K562 (cell line): ENCODE data around the gene SLC8A2. TPM values are rescaled to one million over a fixed set of nuclear protein-coding genes. Genes with fewer than 3 reads are reported as not detected.

ENCODE experiments used
- BRCA1 ChIP-seq, 2 experiments: fragments of 450-650 bp in 1 of 2; sonication (generic) in 1 of 2; formaldehyde crosslinking in 1 of 2; IDR thresholded peaks; 2 replicates each; pipeline versions ENCODE4 v1.5.0 to v1.6.1; 2017 to 2020; ENCODE audit warnings: mild to moderate bottlenecking in 1 of 2, missing genetic modification reagents in 1 of 2
- FOS ChIP-seq: IDR thresholded peaks from 3 replicates; pipeline ENCODE4 v1.6.1; 2011; ENCODE audit not compliant: insufficient read length; ENCODE audit errors: extremely low read depth
- FOXK1 ChIP-seq: sonication (generic); formaldehyde crosslinking; IDR thresholded peaks from 2 replicates; pipeline ENCODE4 v1.8.0; 2022; ENCODE audit warnings: missing genetic modification reagents, mild to moderate bottlenecking, borderline replicate concordance
- GABPA ChIP-seq: fragments of 200-800 bp; sonication (Bioruptor generic); conservative IDR thresholded peaks from 2 replicates; pipeline ENCODE4 v1.6.1; 2016; ENCODE audit warnings: low read depth, missing genetic modification characterization, missing compliant biosample characterization
- GATAD2B ChIP-seq: fragments of 450-650 bp; IDR thresholded peaks from 2 replicates; pipeline ENCODE4 v1.6.1; 2017; ENCODE audit warnings: mild to moderate bottlenecking, borderline replicate concordance
- TOE1 ChIP-seq, 2 experiments: fragments of 450-650 bp in 1 of 2; sonication (generic) in 1 of 2; formaldehyde crosslinking in 1 of 2; IDR thresholded peaks; 2 replicates each; pipeline versions ENCODE4 v1.7.1 to v1.8.0; 2016 to 2022; ENCODE audit warnings: borderline replicate concordance in 2 of 2, mild to moderate bottlenecking in 2 of 2, antibody characterized with exemption in 1 of 2, inconsistent platforms in 1 of 2, low read depth in 1 of 2, missing genetic modification reagents in 1 of 2, moderate library complexity in 1 of 2
- ZNF23 ChIP-seq: fragments of 250-450 bp; sonication (Bioruptor Pico); IDR thresholded peaks from 2 replicates; pipeline ENCODE4 v1.4.0; 2020; ENCODE audit warnings: mild to moderate bottlenecking
- polyA plus RNA-seq, 8 experiments: library from polyadenylated mRNA; depleted of rRNA in 4 of 8; stranded (reverse) in 5 of 8; unstranded in 3 of 8; fragments of >200 nt; fragmentation: Nextera tagmentation in 2 of 8; fragmentation: Illumina TruSeq in 1 of 8; extraction: Ambion mirVana in 2 of 8; extraction: Trizol in 1 of 8; gene quantifications; 2 replicates each; pipeline versions ENCODE4 v1.2.1 to v1.2.3, GENCODE V29; 2011 to 2014; ENCODE audit warnings: inconsistent platforms in 1 of 8, missing spikeins in 1 of 8
- total RNA-seq, 7 experiments: library from RNA; depleted of rRNA in 6 of 7; stranded (reverse); fragments of >200 nt in 6 of 7; fragmentation: Illumina TruSeq in 2 of 7; extraction: Trizol in 2 of 7; gene quantifications; 2 replicates each; pipeline versions ENCODE4 v1.2.1 to v1.2.3, GENCODE V29; 2011 to 2021; ENCODE audit warnings: low replicate concordance in 1 of 7
- TF ChIP-seq, protein P1 (sequence below), 2 experiments: fragments of 450-650 bp in 1 of 2; sonication (generic) in 1 of 2; formaldehyde crosslinking in 1 of 2; IDR thresholded peaks; 2 replicates each; pipeline versions ENCODE4 v1.7.1 to v1.9.0; 2016 to 2022; ENCODE audit warnings: inconsistent platforms in 1 of 2, mild to moderate bottlenecking in 1 of 2, missing genetic modification reagents in 1 of 2
- TF ChIP-seq, protein P2 (sequence below): sonication (generic); formaldehyde crosslinking; IDR thresholded peaks from 2 replicates; pipeline ENCODE4 v1.8.1; 2023; ENCODE audit warnings: mild to moderate bottlenecking, missing genetic modification reagents
- TF ChIP-seq, protein P3 (sequence below): sonication (generic); formaldehyde crosslinking; IDR thresholded peaks from 2 replicates; pipeline ENCODE4 v1.8.0; 2022; ENCODE audit warnings: missing genetic modification reagents, mild to moderate bottlenecking, borderline replicate concordance

Gene SLC8A2
- total and polyA plus RNA-seq, 9 of the 15 experiments (the other 6 are each of a cell fraction or from before 2014, with no cell fraction given) = 0.07 to 0.66 (median 0.24) TPM; not detected in 3

DNA sequence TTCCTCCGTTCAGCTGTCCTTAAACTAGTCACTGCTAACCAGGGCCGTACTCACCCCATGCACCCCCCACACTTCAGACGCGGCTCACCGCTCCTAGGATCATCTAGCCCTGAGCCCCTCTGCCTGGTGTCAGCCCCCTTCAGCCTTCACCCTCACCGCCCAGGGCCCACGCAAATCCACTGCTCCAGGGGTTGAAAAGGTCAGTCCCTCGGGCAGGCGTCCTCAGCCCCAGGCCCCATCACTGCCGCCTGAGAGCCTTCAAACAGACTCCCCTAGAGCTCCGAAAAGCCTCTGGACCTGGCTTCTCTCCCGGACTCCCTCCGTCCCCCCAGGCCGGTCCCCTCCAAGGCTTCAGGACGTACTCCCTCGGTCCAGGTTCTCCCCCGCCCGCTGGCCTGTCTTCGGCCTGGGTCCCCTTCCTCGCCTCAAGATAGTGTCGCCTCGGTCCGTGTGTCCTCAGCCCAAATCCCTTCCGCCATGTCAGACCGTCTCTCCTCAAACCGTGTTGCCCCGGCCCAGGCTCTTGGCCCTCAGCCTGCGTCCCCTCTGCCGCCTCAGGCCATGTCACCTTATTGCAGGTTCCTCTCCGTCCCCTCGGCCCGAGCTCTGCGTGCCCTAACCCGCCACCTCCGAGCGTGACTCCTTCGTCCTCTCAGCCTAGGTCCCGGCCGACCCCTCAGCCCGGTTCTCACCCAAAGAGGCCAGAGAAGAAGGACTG, 42.6 kb upstream of the SLC8A2 start (continued):
- TF ChIP-seq, protein P1, sequence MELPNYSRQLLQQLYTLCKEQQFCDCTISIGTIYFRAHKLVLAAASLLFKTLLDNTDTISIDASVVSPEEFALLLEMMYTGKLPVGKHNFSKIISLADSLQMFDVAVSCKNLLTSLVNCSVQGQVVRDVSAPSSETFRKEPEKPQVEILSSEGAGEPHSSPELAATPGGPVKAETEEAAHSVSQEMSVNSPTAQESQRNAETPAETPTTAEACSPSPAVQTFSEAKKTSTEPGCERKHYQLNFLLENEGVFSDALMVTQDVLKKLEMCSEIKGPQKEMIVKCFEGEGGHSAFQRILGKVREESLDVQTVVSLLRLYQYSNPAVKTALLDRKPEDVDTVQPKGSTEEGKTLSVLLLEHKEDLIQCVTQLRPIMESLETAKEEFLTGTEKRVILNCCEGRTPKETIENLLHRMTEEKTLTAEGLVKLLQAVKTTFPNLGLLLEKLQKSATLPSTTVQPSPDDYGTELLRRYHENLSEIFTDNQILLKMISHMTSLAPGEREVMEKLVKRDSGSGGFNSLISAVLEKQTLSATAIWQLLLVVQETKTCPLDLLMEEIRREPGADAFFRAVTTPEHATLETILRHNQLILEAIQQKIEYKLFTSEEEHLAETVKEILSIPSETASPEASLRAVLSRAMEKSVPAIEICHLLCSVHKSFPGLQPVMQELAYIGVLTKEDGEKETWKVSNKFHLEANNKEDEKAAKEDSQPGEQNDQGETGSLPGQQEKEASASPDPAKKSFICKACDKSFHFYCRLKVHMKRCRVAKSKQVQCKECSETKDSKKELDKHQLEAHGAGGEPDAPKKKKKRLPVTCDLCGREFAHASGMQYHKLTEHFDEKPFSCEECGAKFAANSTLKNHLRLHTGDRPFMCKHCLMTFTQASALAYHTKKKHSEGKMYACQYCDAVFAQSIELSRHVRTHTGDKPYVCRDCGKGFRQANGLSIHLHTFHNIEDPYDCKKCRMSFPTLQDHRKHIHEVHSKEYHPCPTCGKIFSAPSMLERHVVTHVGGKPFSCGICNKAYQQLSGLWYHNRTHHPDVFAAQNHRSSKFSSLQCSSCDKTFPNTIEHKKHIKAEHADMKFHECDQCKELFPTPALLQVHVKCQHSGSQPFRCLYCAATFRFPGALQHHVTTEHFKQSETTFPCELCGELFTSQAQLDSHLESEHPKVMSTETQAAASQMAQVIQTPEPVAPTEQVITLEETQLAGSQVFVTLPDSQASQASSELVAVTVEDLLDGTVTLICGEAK (IDR thresholded peaks at IDR 0.05) = peak; percentile 41; the same call in 1 of the 2 replicates
- TF ChIP-seq, protein P1 (CRISPR knock-in tag; IDR thresholded peaks at IDR 0.05) = no peak
- TF ChIP-seq FOS (no peak), GABPA (tag) (no peak), FOXK1 (peak; percentile 87; the same call in 1 of the 2 replicates), ZNF23 (CRISPR knock-in tag) (no peak), GATAD2B (no peak), BRCA1 (IDR thresholded peaks at IDR 0.05) (no peak), BRCA1 (CRISPR knock-in tag; IDR thresholded peaks at IDR 0.05) (peak; percentile 95; the same call in 1 of the 2 replicates), TOE1 (IDR thresholded peaks at IDR 0.05; ENCODE audit: borderline replicate concordance) (no peak), TOE1 (CRISPR knock-in tag; IDR thresholded peaks at IDR 0.05; ENCODE audit: borderline replicate concordance, low read depth) (0 out of 2 replicates have a peak, but pooled peaks have one; percentile 58)
- TF ChIP-seq, protein P2, sequence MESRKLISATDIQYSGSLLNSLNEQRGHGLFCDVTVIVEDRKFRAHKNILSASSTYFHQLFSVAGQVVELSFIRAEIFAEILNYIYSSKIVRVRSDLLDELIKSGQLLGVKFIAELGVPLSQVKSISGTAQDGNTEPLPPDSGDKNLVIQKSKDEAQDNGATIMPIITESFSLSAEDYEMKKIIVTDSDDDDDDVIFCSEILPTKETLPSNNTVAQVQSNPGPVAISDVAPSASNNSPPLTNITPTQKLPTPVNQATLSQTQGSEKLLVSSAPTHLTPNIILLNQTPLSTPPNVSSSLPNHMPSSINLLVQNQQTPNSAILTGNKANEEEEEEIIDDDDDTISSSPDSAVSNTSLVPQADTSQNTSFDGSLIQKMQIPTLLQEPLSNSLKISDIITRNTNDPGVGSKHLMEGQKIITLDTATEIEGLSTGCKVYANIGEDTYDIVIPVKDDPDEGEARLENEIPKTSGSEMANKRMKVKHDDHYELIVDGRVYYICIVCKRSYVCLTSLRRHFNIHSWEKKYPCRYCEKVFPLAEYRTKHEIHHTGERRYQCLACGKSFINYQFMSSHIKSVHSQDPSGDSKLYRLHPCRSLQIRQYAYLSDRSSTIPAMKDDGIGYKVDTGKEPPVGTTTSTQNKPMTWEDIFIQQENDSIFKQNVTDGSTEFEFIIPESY (CRISPR knock-in tag) = 0 out of 2 replicates have a peak, but pooled peaks have one; percentile 17
- TF ChIP-seq, protein P3, sequence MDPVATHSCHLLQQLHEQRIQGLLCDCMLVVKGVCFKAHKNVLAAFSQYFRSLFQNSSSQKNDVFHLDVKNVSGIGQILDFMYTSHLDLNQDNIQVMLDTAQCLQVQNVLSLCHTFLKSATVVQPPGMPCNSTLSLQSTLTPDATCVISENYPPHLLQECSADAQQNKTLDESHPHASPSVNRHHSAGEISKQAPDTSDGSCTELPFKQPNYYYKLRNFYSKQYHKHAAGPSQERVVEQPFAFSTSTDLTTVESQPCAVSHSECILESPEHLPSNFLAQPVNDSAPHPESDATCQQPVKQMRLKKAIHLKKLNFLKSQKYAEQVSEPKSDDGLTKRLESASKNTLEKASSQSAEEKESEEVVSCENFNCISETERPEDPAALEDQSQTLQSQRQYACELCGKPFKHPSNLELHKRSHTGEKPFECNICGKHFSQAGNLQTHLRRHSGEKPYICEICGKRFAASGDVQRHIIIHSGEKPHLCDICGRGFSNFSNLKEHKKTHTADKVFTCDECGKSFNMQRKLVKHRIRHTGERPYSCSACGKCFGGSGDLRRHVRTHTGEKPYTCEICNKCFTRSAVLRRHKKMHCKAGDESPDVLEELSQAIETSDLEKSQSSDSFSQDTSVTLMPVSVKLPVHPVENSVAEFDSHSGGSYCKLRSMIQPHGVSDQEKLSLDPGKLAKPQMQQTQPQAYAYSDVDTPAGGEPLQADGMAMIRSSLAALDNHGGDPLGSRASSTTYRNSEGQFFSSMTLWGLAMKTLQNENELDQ (CRISPR knock-in tag) = peak; percentile 92; the same call in 1 of the 2 replicates
